CD14-positive monocyte (primary cell): ENCODE measurements around the gene LGR4. TPM values are rescaled to one million over a fixed set of nuclear protein-coding genes. Genes with fewer than 3 reads are reported as not detected.

ENCODE experiments used
- DNase-seq, 3 donors: peaks; one replicate each; pipeline ENCODE4 v3.0.0-alpha.2; 2011 to 2022
- H2AFZ ChIP-seq: 2 replicates; pipeline ENCODE4 v1.6.0; 2012; ENCODE audit warnings: mild to moderate bottlenecking, low read depth, low read length, inconsistent platforms; ENCODE audit not compliant: insufficient read depth, poor library complexity, severe bottlenecking
- H3K27ac ChIP-seq, 2 donors: 1 replicate in 1 of 2; 2 replicates in 1 of 2; pipeline ENCODE4 v1.5.1; 2012 to 2013; ENCODE audit warnings: low read length in 2 of 2, control low read depth in 1 of 2, inconsistent platforms in 1 of 2, low read depth in 1 of 2, mild to moderate bottlenecking in 1 of 2
- H3K27me3 ChIP-seq, 2 donors: one replicate each; pipeline versions ENCODE4 v1.6.0 to v1.6.1; 2011 to 2013; ENCODE audit warnings: low read length in 2 of 2; ENCODE audit not compliant: control insufficient read depth in 2 of 2, insufficient read depth in 2 of 2
- H3K36me3 ChIP-seq, 2 donors: replicated peaks in 1 of 2; 1 replicate in 1 of 2; 2 replicates in 1 of 2; pipeline versions ENCODE4 v1.5.1 to v1.6.1; 2012 to 2013; ENCODE audit warnings: low read length in 2 of 2, control low read depth in 1 of 2, inconsistent platforms in 1 of 2, mild to moderate bottlenecking in 1 of 2; ENCODE audit not compliant: insufficient read depth in 2 of 2, control insufficient read depth in 1 of 2
- H3K4me1 ChIP-seq, 2 donors: 1 replicate in 1 of 2; 2 replicates in 1 of 2; pipeline versions ENCODE4 v1.5.1 to v1.6.1; 2012 to 2013; ENCODE audit warnings: low read length in 2 of 2, control low read depth in 1 of 2, inconsistent platforms in 1 of 2, mild to moderate bottlenecking in 1 of 2, moderate library complexity in 1 of 2; ENCODE audit not compliant: insufficient read depth in 2 of 2, control insufficient read depth in 1 of 2
- H3K4me2 ChIP-seq: replicated peaks from 2 replicates; pipeline ENCODE3; 2012; ENCODE audit warnings: low read length, moderate library complexity, mild to moderate bottlenecking; ENCODE audit not compliant: poor library complexity, severe bottlenecking; ENCODE audit errors: extremely low read depth
- H3K4me3 ChIP-seq, 3 experiments: fragments of 200-600 bp in 1 of 3; sonication (generic) in 1 of 3; replicated peaks in 1 of 3; 1 replicate in 2 of 3; 2 replicates in 1 of 3; pipeline ENCODE4 v1.5.1; 2011 to 2013; ENCODE audit warnings: low read length in 3 of 3, mild to moderate bottlenecking in 3 of 3, control low read depth in 2 of 3, low read depth in 2 of 3, inconsistent platforms in 1 of 3, moderate library complexity in 1 of 3
- H3K79me2 ChIP-seq: 2 replicates; pipeline ENCODE4 v1.6.0; 2012; ENCODE audit warnings: mild to moderate bottlenecking, control low read depth, inconsistent platforms, low read length, moderate library complexity; ENCODE audit not compliant: insufficient read depth
- H3K9ac ChIP-seq: 2 replicates; pipeline ENCODE4 v1.6.0; 2017; ENCODE audit warnings: low read length, mild to moderate bottlenecking; ENCODE audit not compliant: insufficient read depth, poor library complexity, severe bottlenecking
- H3K9me3 ChIP-seq, 2 donors: replicated peaks in 1 of 2; 1 replicate in 1 of 2; 2 replicates in 1 of 2; pipeline versions ENCODE4 v1.5.1 to v1.6.1; 2012 to 2013; ENCODE audit warnings: low read length in 2 of 2, control low read depth in 1 of 2; ENCODE audit not compliant: control insufficient read depth in 1 of 2, insufficient read depth in 1 of 2
- H4K20me1 ChIP-seq: 2 replicates; pipeline ENCODE4 v1.6.0; 2012; ENCODE audit warnings: mild to moderate bottlenecking, low read length, control low read depth, moderate library complexity; ENCODE audit not compliant: insufficient read depth
- H3K27ac Mint-ChIP-seq, 7 donors: one replicate each; pipeline ENCODE4 v1.8.0; 2020; ENCODE audit warnings: mild to moderate bottlenecking in 7 of 7, mixed read lengths in 7 of 7, moderate library complexity in 6 of 7, inconsistent platforms in 2 of 7
- H3K27me3 Mint-ChIP-seq, 3 donors: one replicate each; pipeline ENCODE4 v1.8.0; 2021 to 2022; ENCODE audit warnings: low read depth in 3 of 3, mild to moderate bottlenecking in 3 of 3, mixed read lengths in 3 of 3, moderate library complexity in 3 of 3, inconsistent platforms in 1 of 3
- H3K36me3 Mint-ChIP-seq, 2 donors: one replicate each; pipeline ENCODE4 v1.8.0; 2020; ENCODE audit warnings: mixed read lengths in 2 of 2, inconsistent platforms in 1 of 2, mild to moderate bottlenecking in 1 of 2
- H3K4me1 Mint-ChIP-seq: one replicate; pipeline ENCODE4 v1.8.0; 2020; ENCODE audit warnings: mild to moderate bottlenecking, mixed read lengths
- H3K4me3 Mint-ChIP-seq, 2 donors: one replicate each; pipeline ENCODE4 v1.8.0; 2020; ENCODE audit warnings: mild to moderate bottlenecking in 2 of 2, mixed read lengths in 2 of 2, moderate library complexity in 1 of 2
- H3K9me3 Mint-ChIP-seq, 7 donors: one replicate each; pipeline ENCODE4 v1.8.0; 2020 to 2022; ENCODE audit warnings: mixed read lengths in 7 of 7, mild to moderate bottlenecking in 6 of 7, moderate library complexity in 6 of 7, inconsistent platforms in 2 of 7
- WGBS: methylation state at CpG from one replicate; pipeline ENCODE4 v1.1.5; 2013; ENCODE audit warnings: missing lambda C conversion rate; ENCODE audit not compliant: insufficient coverage; 5-methylcytosine and 5-hydroxymethylcytosine counted together
- intact Hi-C, 2 donors: fragments of 100-400 bp; cut with micrococcal nuclease; formaldehyde crosslinking; loops; one replicate each; pipeline versions ENCODE4 v1.15.0 to v1.15.1; 2023
- polyA plus RNA-seq, 3 donors: library from polyadenylated mRNA; depleted of rRNA in 1 of 3; unstranded in 2 of 3; stranded (reverse) in 1 of 3; fragments of 300-500 nt in 2 of 3; fragments of >200 nt in 1 of 3; fragmentation: Illumina TruSeq in 2 of 3; gene quantifications; 1 replicate in 2 of 3; 2 replicates in 1 of 3; pipeline ENCODE4 v1.2.3, GENCODE V29; 2012 to 2021
- TF ChIP-seq, protein P1 (sequence below): fragments of 200-600 bp; IDR thresholded peaks from one replicate; pipeline ENCODE4 v1.8.0; 2022; ENCODE audit warnings: antibody characterized with exemption, mild to moderate bottlenecking

LGR4 gene
- polyA plus RNA-seq, 3 donors = 0.67 to 0.92 (median 0.72) TPM

- H3K9me3 ChIP-seq = no peaks in the 10 kb centered on the region
- Mint-ChIP-seq H3K36me3 (peaks cover 51 to 73% of the 10 kb centered on the region in 2 donors), H3K4me3 (no peak overlapping the region), H3K27ac (no peak overlapping the region), H3K27me3 (no peaks in the 10 kb centered on the region), H3K9me3 (peaks cover 0 to under 1% (median 0%) of the 10 kb centered on the region in 7 donors), H3K4me1 (no peaks in the 10 kb centered on the region)
- intact Hi-C loops = no loop called here
- peaks cover 65 to 90% of the 10 kb centered on the region in 2 donors for H3K36me3 ChIP-seq
- peaks cover 7% of the 10 kb centered on the region for H4K20me1 ChIP-seq
- WGBS = no CpG with 5 or more reads among the region's 1 CpG
- H2AFZ ChIP-seq = no peak overlapping the region
- TF ChIP-seq, protein P1, sequence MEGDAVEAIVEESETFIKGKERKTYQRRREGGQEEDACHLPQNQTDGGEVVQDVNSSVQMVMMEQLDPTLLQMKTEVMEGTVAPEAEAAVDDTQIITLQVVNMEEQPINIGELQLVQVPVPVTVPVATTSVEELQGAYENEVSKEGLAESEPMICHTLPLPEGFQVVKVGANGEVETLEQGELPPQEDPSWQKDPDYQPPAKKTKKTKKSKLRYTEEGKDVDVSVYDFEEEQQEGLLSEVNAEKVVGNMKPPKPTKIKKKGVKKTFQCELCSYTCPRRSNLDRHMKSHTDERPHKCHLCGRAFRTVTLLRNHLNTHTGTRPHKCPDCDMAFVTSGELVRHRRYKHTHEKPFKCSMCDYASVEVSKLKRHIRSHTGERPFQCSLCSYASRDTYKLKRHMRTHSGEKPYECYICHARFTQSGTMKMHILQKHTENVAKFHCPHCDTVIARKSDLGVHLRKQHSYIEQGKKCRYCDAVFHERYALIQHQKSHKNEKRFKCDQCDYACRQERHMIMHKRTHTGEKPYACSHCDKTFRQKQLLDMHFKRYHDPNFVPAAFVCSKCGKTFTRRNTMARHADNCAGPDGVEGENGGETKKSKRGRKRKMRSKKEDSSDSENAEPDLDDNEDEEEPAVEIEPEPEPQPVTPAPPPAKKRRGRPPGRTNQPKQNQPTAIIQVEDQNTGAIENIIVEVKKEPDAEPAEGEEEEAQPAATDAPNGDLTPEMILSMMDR = no peak
- no peak overlapping the region for H3K27ac ChIP-seq
- H3K27me3 ChIP-seq = no peaks in the 10 kb centered on the region
- H3K4me1 ChIP-seq = no peaks in the 10 kb centered on the region
- no peak overlapping the region for H3K4me2 ChIP-seq
- no peak overlapping the region for H3K4me3 ChIP-seq
- no peaks in the 10 kb centered on the region for H3K79me2 ChIP-seq
- H3K9ac ChIP-seq = no peak overlapping the region
- DNase-seq = no peak
Measured at GRCh38 chr11:27496461-27496860, 23.9 kb upstream of the LGR4 start.

- Mint-ChIP-seq H3K9me3 (peaks cover 0 to 2% (median 0%) of the 10 kb centered on the region in 7 donors), H3K27ac (no peak overlapping the region), H3K36me3 (peaks cover 54 to 77% of the 10 kb centered on the region in 2 donors), H3K4me1 (no peaks in the 10 kb centered on the region), H3K27me3 (peaks cover 0 to 1% (median 0%) of the 10 kb centered on the region in 3 donors), H3K4me3 (no peak overlapping the region)
- Histone ChIP-seq H4K20me1 (peaks cover 7% of the 10 kb centered on the region), H3K27me3 (no peaks in the 10 kb centered on the region), H3K79me2 (no peaks in the 10 kb centered on the region), H3K4me3 (no peak overlapping the region), H3K27ac (no peak overlapping the region), H3K9ac (no peak overlapping the region), H2AFZ (no peak overlapping the region), H3K9me3 (no peaks in the 10 kb centered on the region), H3K36me3 (peaks cover 64 to 90% of the 10 kb centered on the region in 2 donors), H3K4me2 (no peak overlapping the region), H3K4me1 (no peaks in the 10 kb centered on the region)
- no peak for DNase-seq
- TF ChIP-seq, protein P1 = no peak
- intact Hi-C loops = no loop called here
- no CpG with 5 or more reads among the region's 1 CpG for WGBS
Measured at GRCh38 chr11:27495710-27496300, 23.2 kb upstream of the LGR4 start.
